IgD-negative memory B cell (primary cell): ENCODE results near the gene MID1. TPM values are rescaled to one million over a fixed set of nuclear protein-coding genes. Genes with fewer than 3 reads are reported as not detected.
A peak's percentile ranks its signal among the peaks of the same experiment; 100 is the strongest.

Experiments used
- H3K27ac Mint-ChIP-seq, 3 donors: one replicate each; pipeline ENCODE4 v1.8.0; 2020 to 2022; ENCODE audit warnings: mild to moderate bottlenecking in 3 of 3, mixed read lengths in 3 of 3, moderate library complexity in 1 of 3
- H3K27me3 Mint-ChIP-seq: one replicate; pipeline ENCODE4 v1.8.0; 2021; ENCODE audit warnings: mixed read lengths
- H3K36me3 Mint-ChIP-seq: one replicate; pipeline ENCODE4 v1.8.0; 2020; ENCODE audit warnings: mild to moderate bottlenecking, mixed read lengths
- H3K4me1 Mint-ChIP-seq, 3 donors: one replicate each; pipeline ENCODE4 v1.8.0; 2020 to 2022; ENCODE audit warnings: mixed read lengths in 3 of 3, mild to moderate bottlenecking in 1 of 3
- H3K4me3 Mint-ChIP-seq, 4 donors: one replicate each; pipeline ENCODE4 v1.8.0; 2020 to 2022; ENCODE audit warnings: mild to moderate bottlenecking in 4 of 4, mixed read lengths in 4 of 4, moderate library complexity in 3 of 4
- H3K9me3 Mint-ChIP-seq, 3 donors: one replicate each; pipeline ENCODE4 v1.8.0; 2020 to 2021; ENCODE audit warnings: mixed read lengths in 3 of 3, mild to moderate bottlenecking in 1 of 3
- polyA plus RNA-seq: library from polyadenylated mRNA; unstranded; fragments of 300-500 nt; fragmentation: Illumina TruSeq; gene quantifications from one replicate; pipeline ENCODE4 v1.2.3, GENCODE V29; 2021

The MID1 gene
- polyA plus RNA-seq, 1 donor from 2014 or later = 0.19 TPM

GRCh38 chrX:10537308-10537707 is 83.1 kb downstream of the MID1 start:
- H3K27ac Mint-ChIP-seq = no peak overlapping the region
- H3K27me3 Mint-ChIP-seq = no peaks in the 10 kb centered on the region
- H3K36me3 Mint-ChIP-seq = no peaks in the 10 kb centered on the region

GRCh38 chrX:10536744-10537143 is 83.6 kb downstream of the MID1 start:
- no peaks in the 10 kb centered on the region for H3K9me3 Mint-ChIP-seq
- no peaks in the 10 kb centered on the region for H3K27me3 Mint-ChIP-seq
- H3K4me3 Mint-ChIP-seq = no peak overlapping the region
- H3K36me3 Mint-ChIP-seq = no peaks in the 10 kb centered on the region
- H3K27ac Mint-ChIP-seq = no peak overlapping the region
- no peaks in the 10 kb centered on the region for H3K4me1 Mint-ChIP-seq

More at GRCh38 chrX:10537308-10537707, 83.1 kb downstream of the MID1 start:
- Mint-ChIP-seq H3K9me3 (peaks cover 0 to 2% (median 0%) of the 10 kb centered on the region in 3 donors), H3K4me1 (no peaks in the 10 kb centered on the region), H3K4me3 (no peak overlapping the region)

GRCh38 chrX:10534611-10535010 is 85.8 kb downstream of the MID1 start:
- no peaks in the 10 kb centered on the region for H3K4me1 Mint-ChIP-seq
- H3K27me3 Mint-ChIP-seq = no peaks in the 10 kb centered on the region
- H3K4me3 Mint-ChIP-seq = no peak overlapping the region
- H3K9me3 Mint-ChIP-seq = no peaks in the 10 kb centered on the region
- no peak overlapping the region for H3K27ac Mint-ChIP-seq
- H3K36me3 Mint-ChIP-seq = no peaks in the 10 kb centered on the region

GRCh38 chrX:10533696-10534365 is 86.6 kb downstream of the MID1 start:
- Mint-ChIP-seq H3K27ac (no peak overlapping the region), H3K36me3 (no peaks in the 10 kb centered on the region), H3K4me1 (no peaks in the 10 kb centered on the region), H3K9me3 (no peaks in the 10 kb centered on the region), H3K27me3 (no peaks in the 10 kb centered on the region), H3K4me3 (no peak overlapping the region)

GRCh38 chrX:10531927-10532326 is 88.5 kb downstream of the MID1 start:
- H3K4me1 Mint-ChIP-seq = no peaks in the 10 kb centered on the region
- H3K4me3 Mint-ChIP-seq = no peak overlapping the region
- H3K27me3 Mint-ChIP-seq = no peaks in the 10 kb centered on the region
- H3K27ac Mint-ChIP-seq = no peak overlapping the region
- no peaks in the 10 kb centered on the region for H3K9me3 Mint-ChIP-seq
- H3K36me3 Mint-ChIP-seq = no peaks in the 10 kb centered on the region

- H3K9me3 Mint-ChIP-seq = no peaks in the 10 kb centered on the region
Observed at GRCh38 chrX:10529344-10529743, 91.0 kb downstream of the MID1 start.

GRCh38 chrX:10526451-10526850 is 93.9 kb downstream of the MID1 start:
- Mint-ChIP-seq H3K9me3 (peaks cover 0 to 1% (median 0%) of the 10 kb centered on the region in 3 donors), H3K36me3 (no peaks in the 10 kb centered on the region), H3K27me3 (no peaks in the 10 kb centered on the region), H3K4me1 (no peaks in the 10 kb centered on the region), H3K4me3 (no peak overlapping the region), H3K27ac (peak overlapping the region in 1 of 3 donors; percentile 13)

More at GRCh38 chrX:10529344-10529743, 91.0 kb downstream of the MID1 start:
- Mint-ChIP-seq H3K4me3 (no peak overlapping the region), H3K36me3 (no peaks in the 10 kb centered on the region), H3K4me1 (no peaks in the 10 kb centered on the region), H3K27me3 (no peaks in the 10 kb centered on the region), H3K27ac (no peak overlapping the region)

GRCh38 chrX:10525381-10526120 is 94.8 kb downstream of the MID1 start:
- H3K4me3 Mint-ChIP-seq = no peak overlapping the region
- H3K36me3 Mint-ChIP-seq = no peaks in the 10 kb centered on the region
- H3K27me3 Mint-ChIP-seq = no peaks in the 10 kb centered on the region
- H3K9me3 Mint-ChIP-seq = peaks cover 0 to 1% (median 0%) of the 10 kb centered on the region in 3 donors
- H3K27ac Mint-ChIP-seq = peak overlapping the region in 1 of 3 donors; percentile 35
- no peaks in the 10 kb centered on the region for H3K4me1 Mint-ChIP-seq

- no peaks in the 10 kb centered on the region for H3K27me3 Mint-ChIP-seq
- no peaks in the 10 kb centered on the region for H3K36me3 Mint-ChIP-seq
- H3K4me3 Mint-ChIP-seq = no peak overlapping the region
- peaks cover 0 to 1% (median 0%) of the 10 kb centered on the region in 3 donors for H3K9me3 Mint-ChIP-seq
- H3K27ac Mint-ChIP-seq = no peak overlapping the region
- H3K4me1 Mint-ChIP-seq = no peaks in the 10 kb centered on the region
Observed at GRCh38 chrX:10524578-10524977, 95.8 kb downstream of the MID1 start.

- H3K4me3 Mint-ChIP-seq = no peak overlapping the region
- H3K36me3 Mint-ChIP-seq = no peaks in the 10 kb centered on the region
- no peaks in the 10 kb centered on the region for H3K27me3 Mint-ChIP-seq
- no peak overlapping the region for H3K27ac Mint-ChIP-seq
- H3K9me3 Mint-ChIP-seq = peaks cover 0 to 1% (median 0%) of the 10 kb centered on the region in 3 donors
- no peaks in the 10 kb centered on the region for H3K4me1 Mint-ChIP-seq
Observed at GRCh38 chrX:10519761-10520160, 100.6 kb downstream of the MID1 start.

GRCh38 chrX:10519278-10519677 is 101.1 kb downstream of the MID1 start:
- H3K36me3 Mint-ChIP-seq = no peaks in the 10 kb centered on the region

GRCh38 chrX:10518073-10518472 is 102.3 kb downstream of the MID1 start:
- H3K9me3 Mint-ChIP-seq = peaks cover 0 to 1% (median 0%) of the 10 kb centered on the region in 3 donors
- no peaks in the 10 kb centered on the region for H3K36me3 Mint-ChIP-seq
- no peak overlapping the region for H3K4me3 Mint-ChIP-seq
- no peaks in the 10 kb centered on the region for H3K4me1 Mint-ChIP-seq
- H3K27ac Mint-ChIP-seq = no peak overlapping the region
- H3K27me3 Mint-ChIP-seq = no peaks in the 10 kb centered on the region

More at GRCh38 chrX:10519278-10519677, 101.1 kb downstream of the MID1 start:
- Mint-ChIP-seq H3K27me3 (no peaks in the 10 kb centered on the region), H3K9me3 (peaks cover 0 to 1% (median 0%) of the 10 kb centered on the region in 3 donors), H3K27ac (no peak overlapping the region), H3K4me3 (no peak overlapping the region), H3K4me1 (no peaks in the 10 kb centered on the region)

GRCh38 chrX:10516781-10517322 is 103.5 kb downstream of the MID1 start:
- H3K4me1 Mint-ChIP-seq = no peaks in the 10 kb centered on the region
- no peaks in the 10 kb centered on the region for H3K9me3 Mint-ChIP-seq
- no peak overlapping the region for H3K4me3 Mint-ChIP-seq
- H3K27me3 Mint-ChIP-seq = no peaks in the 10 kb centered on the region
- no peak overlapping the region for H3K27ac Mint-ChIP-seq
- no peaks in the 10 kb centered on the region for H3K36me3 Mint-ChIP-seq

GRCh38 chrX:10514891-10515290 is 105.5 kb downstream of the MID1 start:
- H3K4me1 Mint-ChIP-seq = no peaks in the 10 kb centered on the region
- no peaks in the 10 kb centered on the region for H3K27me3 Mint-ChIP-seq
- no peaks in the 10 kb centered on the region for H3K36me3 Mint-ChIP-seq
- H3K27ac Mint-ChIP-seq = no peak overlapping the region
- H3K4me3 Mint-ChIP-seq = no peak overlapping the region
- H3K9me3 Mint-ChIP-seq = no peaks in the 10 kb centered on the region

GRCh38 chrX:10513974-10514373 is 106.4 kb downstream of the MID1 start:
- no peak overlapping the region for H3K4me3 Mint-ChIP-seq
- no peaks in the 10 kb centered on the region for H3K9me3 Mint-ChIP-seq
- H3K27ac Mint-ChIP-seq = no peak overlapping the region
- no peaks in the 10 kb centered on the region for H3K36me3 Mint-ChIP-seq
- H3K4me1 Mint-ChIP-seq = no peaks in the 10 kb centered on the region
- H3K27me3 Mint-ChIP-seq = no peaks in the 10 kb centered on the region
